GM06990 (cell line): Measurements from ENCODE around the gene STX1A.

Experiments used
- DNase-seq: peaks from one replicate; pipeline ENCODE4 v3.0.0-alpha.2; 2011; ENCODE audit not compliant: insufficient read length; ENCODE audit errors: extremely low read depth
- H3K27me3 ChIP-seq: replicated peaks from 2 replicates; pipeline ENCODE4 v1.6.0; 2011; ENCODE audit warnings: low read length; ENCODE audit not compliant: control insufficient read depth, insufficient read depth
- H3K36me3 ChIP-seq: 2 replicates; pipeline ENCODE4 v1.5.1; 2011; ENCODE audit warnings: low read length; ENCODE audit not compliant: control insufficient read depth, insufficient read depth
- H3K4me3 ChIP-seq: replicated peaks from 2 replicates; pipeline ENCODE4 v1.5.1; 2011; ENCODE audit warnings: low read depth, mild to moderate bottlenecking, control low read depth, low read length
- TF ChIP-seq, protein P1 (sequence below): IDR thresholded peaks from 2 replicates; pipeline ENCODE4 v1.5.1; 2011; ENCODE audit warnings: low read length, control low read depth, mild to moderate bottlenecking, inconsistent platforms; ENCODE audit not compliant: insufficient read depth, poor library complexity, severe bottlenecking

The STX1A gene

DNA sequence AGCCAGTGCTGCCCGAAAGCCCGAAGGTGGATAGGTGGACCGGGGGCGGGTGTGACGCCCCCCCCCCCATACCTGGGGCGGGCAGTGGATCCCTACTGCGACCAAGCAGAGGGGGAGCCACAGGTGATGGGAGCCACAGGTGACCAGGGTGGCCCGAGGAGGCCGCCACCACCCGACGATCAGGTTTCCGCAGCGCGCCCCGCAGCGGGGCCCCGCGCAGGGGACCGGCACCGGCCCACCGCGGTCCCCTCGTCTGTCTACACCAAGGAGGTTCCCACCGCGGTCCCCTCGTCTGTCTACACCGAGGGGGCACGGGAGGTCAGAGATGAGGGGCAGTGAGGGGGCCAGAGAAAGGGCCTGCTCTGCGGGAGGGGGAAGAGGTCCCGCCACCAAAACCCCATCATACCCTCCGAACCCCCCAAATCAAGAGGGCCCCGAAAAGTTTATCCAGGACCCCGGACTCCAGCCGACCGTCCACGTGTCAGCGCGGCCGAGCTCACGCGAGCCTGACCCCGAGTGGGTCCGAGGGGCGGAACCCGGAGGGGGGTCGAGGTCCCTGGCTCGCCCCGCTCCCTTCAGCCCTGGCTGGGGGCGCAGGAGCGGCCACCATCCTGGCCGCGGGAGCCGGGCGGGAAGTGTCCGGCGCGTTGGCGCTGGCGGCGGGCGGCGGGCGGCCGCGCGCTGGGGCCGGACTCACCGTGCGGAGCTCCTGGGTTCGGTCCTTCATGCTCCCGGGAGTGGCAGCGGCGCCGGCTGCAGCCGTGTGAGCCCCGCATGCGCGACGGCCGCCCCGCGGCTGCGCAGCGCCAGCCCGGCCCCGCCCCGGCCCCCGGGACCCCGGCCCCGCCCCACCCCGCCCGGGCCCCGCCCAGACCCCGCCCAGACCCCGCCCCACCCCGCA lies at the start of gene STX1A:
TSS of gene STX1A (minus strand) at position 765 of the 901 bp plus-strand sequence. CDS start at position 727, 38 bp downstream.
- TF ChIP-seq, protein P1, sequence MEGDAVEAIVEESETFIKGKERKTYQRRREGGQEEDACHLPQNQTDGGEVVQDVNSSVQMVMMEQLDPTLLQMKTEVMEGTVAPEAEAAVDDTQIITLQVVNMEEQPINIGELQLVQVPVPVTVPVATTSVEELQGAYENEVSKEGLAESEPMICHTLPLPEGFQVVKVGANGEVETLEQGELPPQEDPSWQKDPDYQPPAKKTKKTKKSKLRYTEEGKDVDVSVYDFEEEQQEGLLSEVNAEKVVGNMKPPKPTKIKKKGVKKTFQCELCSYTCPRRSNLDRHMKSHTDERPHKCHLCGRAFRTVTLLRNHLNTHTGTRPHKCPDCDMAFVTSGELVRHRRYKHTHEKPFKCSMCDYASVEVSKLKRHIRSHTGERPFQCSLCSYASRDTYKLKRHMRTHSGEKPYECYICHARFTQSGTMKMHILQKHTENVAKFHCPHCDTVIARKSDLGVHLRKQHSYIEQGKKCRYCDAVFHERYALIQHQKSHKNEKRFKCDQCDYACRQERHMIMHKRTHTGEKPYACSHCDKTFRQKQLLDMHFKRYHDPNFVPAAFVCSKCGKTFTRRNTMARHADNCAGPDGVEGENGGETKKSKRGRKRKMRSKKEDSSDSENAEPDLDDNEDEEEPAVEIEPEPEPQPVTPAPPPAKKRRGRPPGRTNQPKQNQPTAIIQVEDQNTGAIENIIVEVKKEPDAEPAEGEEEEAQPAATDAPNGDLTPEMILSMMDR = no peak
- Histone ChIP-seq H3K4me3 (peak within 1 kb of the TSS; percentile 74), H3K36me3 (no peaks in the 10 kb centered on the region; the same call in 1 of the 2 replicates), H3K27me3 (no peaks in the 10 kb centered on the region)
- DNase-seq = peak; percentile 76

DNA sequence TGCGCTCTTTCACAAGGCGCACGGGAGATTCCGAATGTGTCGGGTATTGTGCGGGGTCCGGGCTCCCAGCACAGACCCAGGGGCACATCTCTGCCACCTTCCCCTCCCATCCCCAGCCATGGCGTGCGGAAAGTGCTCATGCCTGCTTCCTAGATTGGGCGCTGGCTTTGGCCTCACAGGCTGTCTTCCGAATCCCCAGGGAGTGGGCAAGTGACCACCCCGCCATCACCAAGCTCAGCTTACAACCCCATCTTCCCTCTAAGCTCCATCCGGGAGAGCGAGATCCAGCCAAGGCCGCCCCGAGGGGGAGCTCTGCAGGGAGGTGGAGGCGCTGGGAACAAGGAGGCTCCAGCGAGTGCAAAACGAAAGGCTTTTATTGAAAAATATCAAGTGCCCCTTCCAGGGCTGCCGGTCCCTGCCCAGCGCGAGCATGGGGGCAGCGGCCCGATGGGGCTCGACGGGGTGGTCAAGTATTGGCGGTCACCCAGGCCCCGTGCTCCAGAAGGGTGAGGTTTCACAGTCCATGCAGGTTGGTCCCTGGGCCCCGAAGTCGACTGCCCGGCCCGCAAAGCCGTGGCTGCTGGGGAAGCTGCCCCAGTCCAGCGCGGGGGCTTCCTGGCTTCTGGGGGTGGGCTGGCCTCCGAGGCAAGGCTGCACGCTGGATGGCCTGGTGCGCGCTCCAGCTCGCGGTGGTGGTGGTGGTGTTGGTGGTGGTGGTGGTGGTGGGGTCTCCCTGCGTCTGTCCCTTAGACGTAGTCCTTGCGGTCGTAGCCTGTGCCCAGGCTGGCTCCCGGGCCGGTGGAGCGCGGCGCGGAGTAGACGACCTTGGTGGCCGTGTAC lies 49.4 kb upstream of the STX1A start:
- H3K27me3 ChIP-seq = no peaks in the 10 kb centered on the region; the same call in 1 of the 2 replicates
- no peaks in the 10 kb centered on the region for H3K36me3 ChIP-seq
- TF ChIP-seq, protein P1 = no peak
- H3K4me3 ChIP-seq = no peak overlapping the region
- peak; percentile 9 for DNase-seq

DNA sequence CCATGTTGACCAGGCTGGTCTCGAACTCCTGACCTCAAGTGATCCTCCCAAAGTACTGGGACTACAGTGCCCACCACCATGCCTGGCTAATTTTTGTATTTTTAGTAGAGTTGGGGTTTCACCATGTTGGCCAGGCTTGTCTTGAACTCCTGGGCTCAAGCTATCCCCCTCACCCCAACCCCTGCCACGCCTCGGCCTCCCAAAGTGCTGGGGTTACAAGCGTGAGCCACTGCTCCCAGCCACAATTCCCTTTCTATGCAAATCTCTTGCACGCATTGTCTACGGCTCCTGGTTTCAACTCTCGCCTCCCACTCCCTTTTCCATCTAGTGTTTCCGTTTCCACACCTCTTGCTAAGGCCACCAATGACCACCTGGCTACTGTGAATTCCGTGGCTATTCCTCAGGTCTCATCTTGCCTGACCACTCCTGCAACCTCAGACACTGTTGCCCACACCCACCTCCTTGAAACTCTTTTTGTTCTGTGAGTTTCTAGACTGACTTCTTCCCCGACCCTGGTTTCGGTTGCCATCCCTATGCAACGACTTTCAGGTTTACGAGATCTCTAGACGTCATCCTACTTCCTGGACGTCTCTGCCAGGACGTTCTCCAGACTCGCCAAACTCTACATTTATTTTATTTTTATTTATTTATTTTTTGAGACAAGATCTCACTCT lies 47.2 kb upstream of the STX1A start:
- TF ChIP-seq, protein P1 = no peak
- Histone ChIP-seq H3K27me3 (no peaks in the 10 kb centered on the region; the same call in 1 of the 2 replicates), H3K36me3 (no peaks in the 10 kb centered on the region), H3K4me3 (no peak overlapping the region)
- DNase-seq = no peak

DNA sequence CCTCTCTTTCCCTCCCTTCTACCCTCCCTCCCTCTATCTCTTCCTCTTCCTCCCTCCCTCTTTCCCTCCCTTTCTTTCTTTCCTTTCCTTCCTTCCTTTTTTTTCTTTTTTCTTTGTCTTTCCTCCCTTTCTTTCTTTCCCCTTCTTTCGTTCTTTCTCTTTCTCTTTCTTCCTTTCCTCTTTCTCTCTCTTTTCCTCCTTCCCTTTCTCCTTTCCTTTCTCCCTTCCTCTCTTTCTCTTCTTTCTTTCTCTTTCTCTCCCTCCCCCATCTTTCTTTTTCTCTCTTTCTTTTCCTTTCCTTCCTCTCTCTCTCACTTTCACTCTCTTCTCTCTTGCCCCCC lies 43.2 kb upstream of the STX1A start:
- no peaks in the 10 kb centered on the region for H3K36me3 ChIP-seq
- TF ChIP-seq, protein P1 = no peak
- DNase-seq = no peak
- H3K4me3 ChIP-seq = no peak overlapping the region
- H3K27me3 ChIP-seq = no peaks in the 10 kb centered on the region

DNA sequence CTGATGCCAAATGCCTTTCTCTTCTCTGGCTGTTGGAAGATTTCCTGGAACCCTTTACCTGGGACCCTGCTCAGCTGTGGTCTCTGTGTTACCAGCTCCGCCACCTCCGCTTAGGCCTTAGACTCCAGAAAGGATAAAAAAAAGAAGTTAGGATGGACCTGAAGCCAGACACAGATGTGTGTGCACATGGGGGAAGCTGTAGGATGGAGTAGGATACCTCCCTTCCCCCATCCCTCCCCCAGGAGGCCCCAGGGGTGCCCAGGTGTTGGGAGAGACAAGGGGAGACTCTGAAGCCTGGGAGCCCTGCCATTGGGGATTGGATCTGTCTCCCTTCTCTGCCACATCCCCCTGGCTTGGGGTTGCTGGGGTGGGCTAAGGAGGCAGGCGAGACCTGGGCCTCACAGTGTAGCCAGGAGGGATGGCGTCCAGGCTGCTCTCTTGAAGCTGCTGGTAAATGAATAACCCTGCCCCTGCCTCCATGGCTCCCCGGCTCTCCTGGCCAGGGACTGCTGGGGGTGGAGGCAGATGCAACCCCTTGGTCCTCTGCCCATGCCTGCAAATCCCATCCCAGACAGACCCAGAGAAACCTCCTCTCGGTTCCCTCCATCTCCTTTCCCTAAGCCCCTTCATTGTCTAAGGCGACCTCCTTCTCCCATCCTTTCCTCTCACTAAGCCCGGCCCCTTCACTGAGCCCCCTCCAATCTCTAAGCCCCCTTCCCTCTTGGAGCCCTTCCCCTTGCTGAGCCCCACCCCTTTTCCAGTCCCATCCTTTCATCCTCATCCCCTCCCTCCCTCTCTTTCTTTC lies 42.6 kb upstream of the STX1A start:
- DNase-seq = no peak
- Histone ChIP-seq H3K36me3 (no peaks in the 10 kb centered on the region), H3K4me3 (no peak overlapping the region), H3K27me3 (no peaks in the 10 kb centered on the region)
- TF ChIP-seq, protein P1 = no peak
